NCI-H2196 (cell line): ENCODE data around the gene DPM3.
"Not testable (repeated sequence)": the region's sequence is repeated elsewhere in the genome, so short reads cannot be mapped to it uniquely, and the experiment has no call there.

Experiments
- DNase-seq: peaks from one replicate; lab custom pipeline; 2025; ENCODE audit not compliant: unreplicated experiment; lab: John Stamatoyannopoulos, UW

Gene DPM3, protein sequence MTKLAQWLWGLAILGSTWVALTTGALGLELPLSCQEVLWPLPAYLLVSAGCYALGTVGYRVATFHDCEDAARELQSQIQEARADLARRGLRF

DNA sequence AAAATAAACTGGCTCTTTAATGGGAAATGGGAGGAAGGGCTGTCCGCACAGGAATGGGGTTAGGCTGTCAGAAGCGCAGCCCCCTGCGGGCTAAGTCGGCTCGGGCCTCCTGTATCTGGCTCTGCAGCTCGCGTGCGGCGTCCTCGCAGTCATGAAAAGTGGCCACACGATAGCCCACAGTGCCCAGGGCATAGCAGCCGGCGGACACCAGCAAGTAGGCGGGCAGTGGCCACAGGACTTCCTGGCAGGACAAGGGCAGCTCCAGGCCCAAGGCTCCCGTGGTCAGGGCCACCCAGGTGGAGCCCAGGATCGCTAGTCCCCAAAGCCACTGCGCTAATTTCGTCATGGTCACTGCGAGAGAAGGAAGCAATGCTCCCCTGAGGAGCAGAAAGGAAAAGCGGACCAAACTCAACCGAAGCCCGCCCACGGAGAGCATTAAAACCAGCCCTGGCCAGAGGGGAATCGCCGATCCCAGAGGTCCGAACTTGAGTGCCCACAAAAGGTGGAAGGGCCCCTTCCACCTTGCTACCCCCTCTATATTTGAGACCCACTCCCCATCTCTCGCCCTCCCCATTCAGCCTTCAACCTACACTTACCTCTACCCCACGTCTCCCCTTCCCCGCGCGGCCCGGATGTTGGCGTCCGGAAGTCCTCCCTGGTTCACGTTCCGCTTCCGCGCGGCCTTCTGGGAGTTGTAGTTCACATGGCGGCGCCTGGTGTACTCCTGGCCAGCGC, at the start of gene DPM3:
Gene DPM3, minus strand, starts transcription at position 637 of the 735 bp plus-strand sequence. Its CDS starts 291 bp downstream, at position 346.
- peak; percentile 87 for DNase-seq

DNA sequence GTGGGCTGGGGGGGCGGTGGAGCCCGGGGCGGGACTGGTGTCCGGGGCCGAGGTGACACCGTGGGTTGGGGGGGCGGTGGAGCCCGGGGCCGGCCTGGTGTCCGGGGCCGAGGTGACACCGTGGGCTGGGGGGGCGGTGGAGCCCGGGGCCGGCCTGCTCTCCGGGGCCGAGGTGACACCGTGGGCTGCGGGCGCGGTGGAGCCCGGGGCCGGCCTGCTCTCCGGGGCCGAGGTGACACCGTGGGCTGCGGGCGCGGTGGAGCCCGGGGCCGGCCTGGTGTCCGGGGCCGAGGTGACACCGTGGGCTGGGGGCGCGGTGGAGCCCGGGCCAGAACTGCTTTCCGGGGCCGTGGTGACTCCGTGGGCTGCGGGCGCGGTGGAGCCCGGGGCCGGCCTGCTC, 49.6 kb upstream of the DPM3 start:
- not testable (repeated sequence) for DNase-seq

DNA sequence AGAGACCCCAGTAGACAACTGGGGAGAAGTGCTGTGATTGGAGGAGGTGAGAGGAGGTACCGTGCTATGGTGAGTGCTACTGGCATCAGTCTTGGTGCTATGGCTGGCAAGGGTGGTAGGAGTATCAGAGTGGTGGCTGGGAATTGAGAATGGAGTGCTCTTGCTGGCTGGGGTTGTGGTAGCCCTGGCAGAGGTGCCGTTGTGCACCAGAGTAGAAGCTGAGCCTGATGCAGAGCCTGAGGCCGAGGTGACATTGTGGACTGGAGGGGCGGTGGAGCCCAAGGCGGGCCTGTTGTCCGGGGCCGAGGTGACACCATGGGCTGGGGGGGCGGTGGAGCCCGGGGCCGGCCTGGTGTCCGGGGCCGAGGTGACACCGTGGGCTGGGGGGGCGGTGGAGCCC, 47.9 kb upstream of the DPM3 start:
- no peak for DNase-seq

DNA sequence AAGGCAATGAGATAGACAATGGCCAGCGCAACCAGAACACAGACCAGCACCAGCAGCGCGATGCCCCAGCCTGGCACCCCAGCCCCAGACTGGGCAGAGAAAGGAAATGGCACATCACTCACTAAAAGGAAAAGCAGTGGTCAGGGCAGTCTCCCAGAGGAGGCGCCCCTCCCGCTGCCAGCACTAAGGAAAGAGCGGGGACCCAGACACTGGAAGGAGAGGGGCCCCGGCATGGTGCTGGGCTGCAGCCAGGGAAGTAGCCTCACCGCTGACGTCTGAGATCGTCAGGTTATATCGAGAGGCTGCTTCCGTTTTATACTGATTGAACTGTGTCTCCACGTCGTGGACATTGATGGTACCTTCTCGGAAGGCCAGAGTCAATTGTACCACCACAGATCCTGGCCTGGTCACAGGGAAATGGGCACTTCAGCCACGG, 47.1 kb upstream of the DPM3 start:
- no peak for DNase-seq

DNA sequence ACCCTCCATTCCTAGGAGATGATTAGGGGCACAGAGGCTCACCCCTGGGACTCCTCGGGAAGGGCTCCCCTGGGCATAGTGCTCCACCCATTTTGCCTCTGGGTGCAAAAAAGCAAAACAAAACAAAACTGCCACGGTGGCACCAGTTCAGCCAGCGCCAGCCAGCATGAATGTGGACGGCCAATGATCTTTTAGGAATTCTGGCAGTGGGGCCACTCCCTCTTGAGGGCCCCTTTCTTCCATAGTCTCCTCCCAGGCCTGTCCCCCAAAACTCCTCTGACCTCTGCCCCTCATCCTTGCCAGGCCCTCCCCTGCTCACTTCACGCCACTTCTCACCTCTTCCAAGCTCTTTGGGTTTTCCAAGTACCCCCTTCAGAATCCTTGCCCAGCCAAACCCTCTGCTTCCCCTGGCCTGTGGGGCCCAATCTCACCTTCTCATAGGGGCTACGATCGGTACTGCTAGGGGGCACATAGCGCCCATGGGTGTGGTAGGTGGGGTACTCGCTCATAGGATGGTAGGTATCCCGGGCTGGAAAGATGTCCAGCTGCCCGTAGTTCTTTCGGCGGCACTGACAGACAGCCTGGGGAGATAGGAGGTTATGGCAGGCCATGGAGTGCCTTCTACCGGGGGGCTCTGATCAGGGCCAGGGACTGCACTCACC, 46.6 kb upstream of the DPM3 start:
- no peak for DNase-seq

DNA sequence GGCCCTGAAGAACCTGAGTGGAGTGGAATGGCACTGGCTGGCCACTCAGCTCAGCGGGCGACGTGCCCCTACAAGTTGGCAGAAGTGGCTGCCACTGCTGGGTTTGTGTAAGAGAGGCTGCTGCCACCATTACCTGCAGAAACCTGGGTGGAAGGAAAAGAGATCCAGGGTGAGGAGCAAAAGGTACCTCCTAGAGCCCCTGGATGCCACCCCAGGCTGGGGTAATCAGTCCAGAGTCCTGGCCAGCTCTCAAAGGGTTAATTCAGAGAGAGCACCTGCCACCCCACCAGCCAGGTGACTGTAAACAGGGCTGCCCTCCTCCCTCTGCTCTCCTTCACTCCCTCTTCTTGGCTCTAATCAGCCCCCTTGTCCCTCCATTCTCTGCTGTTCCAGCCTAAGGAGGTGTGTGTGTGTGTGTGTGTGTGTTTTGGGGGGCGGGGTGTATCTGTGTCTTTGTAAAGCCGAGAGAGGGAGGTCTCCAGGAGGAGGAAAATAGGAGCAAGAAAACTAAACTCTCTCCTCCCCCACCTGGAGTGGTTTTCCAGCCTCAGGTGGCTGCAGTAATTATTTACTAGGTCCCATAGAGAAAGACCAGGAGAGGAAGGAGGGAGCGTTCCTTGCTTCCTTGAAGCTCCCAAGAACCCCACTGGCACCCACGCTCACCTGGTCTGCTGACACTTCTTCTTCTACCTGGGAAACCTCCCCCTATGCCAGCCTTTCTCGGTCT, 45.9 kb upstream of the DPM3 start:
- no peak for DNase-seq

DNA sequence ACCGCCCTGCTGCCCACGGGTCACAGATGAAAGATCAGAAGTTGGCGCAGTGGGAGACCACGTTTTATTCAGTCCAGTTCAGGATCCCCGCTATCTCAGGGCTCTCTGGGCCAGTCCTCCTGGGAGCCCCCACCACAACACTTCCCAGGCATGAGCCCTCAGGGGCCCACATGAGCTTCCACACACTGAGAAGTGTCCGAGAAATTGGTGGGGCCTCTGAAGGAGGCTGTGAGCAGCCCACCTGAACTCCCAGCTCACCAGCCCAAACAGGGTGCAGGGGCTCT, 45.4 kb upstream of the DPM3 start:
- DNase-seq: no peak

DNA sequence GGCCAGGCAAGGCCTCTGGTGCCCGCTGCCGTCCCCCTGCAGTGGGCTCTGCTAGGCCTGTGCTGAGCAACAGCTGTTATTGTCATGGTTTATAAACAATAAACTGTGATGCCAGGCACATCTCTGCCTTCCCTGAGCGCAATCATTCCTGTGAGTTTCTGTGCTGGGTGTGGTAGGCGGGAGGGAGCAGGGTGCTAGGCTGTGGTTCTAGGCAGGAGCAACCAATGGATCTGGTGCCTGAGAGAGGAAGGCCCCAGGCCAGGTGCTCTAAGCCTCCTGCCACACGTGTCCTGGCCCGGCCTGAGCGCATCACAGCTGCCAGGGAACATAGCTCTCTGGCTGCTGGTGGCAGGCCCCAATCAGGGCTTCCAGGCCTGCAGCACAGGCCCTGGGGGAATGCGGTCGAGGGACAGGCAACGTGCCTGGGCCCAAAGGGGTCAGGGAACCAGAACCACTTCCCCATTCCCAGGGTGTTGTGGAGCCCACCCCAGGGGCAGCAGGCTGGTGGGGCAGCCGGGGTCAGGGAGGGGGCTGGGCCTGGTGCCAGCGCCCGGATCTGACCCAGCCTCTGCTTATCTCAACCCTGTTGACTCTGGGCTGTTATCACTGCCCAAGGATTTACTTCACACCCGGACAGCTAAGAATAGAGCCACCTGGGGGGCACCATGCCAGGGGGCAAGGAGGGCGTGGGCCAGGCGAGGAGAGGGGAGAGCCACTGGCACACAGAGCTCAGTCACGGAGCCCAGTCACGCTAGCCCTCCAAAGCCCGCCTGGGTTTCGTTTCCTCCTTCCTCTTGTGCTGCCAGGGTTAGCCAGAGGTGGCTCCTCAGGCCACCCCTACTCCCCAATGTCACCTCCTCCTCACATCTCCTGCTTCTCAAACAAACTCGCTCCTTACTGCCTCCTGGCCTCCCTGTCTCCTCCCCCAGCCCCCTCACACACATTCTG, 44.8 kb upstream of the DPM3 start:
- DNase-seq: peak; percentile 28

DNA sequence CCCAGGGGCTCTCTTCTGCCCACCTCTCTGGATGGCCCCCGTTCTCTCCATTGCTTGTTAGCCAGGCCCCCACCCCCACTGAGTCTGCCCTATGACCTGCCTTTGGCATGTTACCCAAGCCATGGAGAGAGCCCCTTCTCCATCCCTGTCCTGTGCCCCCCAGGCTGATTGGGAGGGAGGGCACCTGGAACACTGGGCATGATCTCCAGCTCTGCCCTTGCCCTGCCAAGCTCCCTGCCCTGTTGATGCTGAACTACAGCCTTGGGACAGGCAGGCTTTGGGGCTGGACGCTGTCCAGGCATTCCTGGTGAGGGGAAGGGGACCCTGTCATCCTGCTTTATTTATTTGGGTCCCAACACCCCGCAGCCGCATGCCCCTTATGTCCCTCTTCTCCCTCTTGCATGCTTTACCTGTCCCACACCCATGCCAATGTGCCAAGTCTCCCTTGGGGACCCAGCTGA, 44.0 kb upstream of the DPM3 start:
- DNase-seq: no peak

DNA sequence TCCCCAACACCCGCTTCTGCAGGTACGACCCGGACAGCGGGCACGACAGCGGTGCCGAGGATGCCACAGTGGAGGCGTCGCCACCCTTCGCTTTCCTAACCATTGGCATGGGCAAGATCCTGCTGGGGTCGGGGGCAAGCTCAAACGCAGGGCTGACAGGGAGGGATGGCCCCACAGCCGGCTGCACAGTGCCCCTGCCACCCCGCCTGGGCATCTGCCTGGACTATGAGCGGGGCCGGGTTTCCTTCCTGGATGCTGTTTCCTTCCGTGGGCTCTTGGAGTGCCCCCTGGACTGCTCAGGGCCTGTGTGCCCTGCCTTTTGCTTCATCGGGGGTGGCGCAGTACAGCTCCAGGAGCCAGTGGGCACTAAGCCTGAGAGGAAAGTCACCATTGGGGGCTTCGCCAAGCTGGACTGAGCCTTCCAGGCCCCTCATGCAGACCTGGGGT, 43.5 kb upstream of the DPM3 start:
- DNase-seq: no peak

DNA sequence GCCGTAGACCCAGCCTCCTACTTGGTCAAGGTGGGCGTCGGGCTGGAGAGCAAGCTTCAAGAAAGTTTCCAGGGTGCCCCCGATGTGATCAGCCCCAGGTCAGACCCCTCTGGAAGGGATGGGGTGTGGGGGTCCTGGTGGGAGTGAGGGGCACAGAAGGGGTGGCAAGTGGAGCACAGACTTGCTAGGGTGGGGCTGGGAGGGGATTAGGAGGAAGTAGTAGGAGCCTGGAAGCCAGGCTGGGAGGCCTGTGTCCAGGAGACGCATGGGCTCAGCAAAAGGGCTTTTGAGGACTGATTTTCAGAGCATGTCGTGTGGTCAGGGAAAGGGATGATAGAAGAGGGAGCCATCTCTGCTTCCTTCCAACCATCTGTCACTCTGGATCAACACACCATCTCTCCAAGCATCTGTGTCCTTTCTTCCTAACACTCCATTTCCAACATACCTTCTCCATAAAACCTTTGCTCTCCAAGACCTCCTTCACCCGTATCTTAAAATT, 41.8 kb upstream of the DPM3 start:
- DNase-seq: no peak

DNA sequence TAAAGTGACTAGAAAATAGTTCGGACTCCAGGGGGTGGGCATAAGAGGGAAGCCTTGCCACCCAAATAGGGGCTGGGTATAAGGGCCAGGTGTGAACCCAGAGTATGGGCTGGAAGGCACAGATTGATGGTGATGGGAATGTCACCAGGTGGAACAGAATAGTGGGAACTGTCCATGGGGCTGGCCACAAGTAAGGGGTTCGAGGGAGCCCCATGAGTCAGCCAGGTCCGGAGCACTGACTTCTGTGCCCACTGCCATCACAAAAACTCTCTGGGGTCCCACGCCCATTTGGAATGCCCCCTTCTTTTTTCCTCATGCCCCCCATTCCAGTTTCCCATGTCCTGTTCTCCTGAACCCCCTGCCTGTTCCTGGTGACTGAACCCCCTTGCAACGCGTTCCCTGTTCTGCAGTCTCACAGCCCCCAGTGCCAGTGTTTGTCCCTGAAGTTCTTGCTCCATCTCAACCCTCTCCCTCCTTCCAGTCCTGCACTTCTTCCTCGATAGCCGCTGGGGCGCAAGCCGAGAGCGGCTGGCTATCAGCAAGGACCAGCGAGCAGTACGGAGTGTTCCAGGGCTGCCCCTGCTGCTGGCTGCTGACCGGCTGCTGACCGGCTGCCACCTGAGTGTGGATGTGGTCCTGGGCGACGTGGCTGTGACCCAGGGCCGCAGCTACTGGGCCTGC, 41.2 kb upstream of the DPM3 start:
- DNase-seq: no peak

DNA sequence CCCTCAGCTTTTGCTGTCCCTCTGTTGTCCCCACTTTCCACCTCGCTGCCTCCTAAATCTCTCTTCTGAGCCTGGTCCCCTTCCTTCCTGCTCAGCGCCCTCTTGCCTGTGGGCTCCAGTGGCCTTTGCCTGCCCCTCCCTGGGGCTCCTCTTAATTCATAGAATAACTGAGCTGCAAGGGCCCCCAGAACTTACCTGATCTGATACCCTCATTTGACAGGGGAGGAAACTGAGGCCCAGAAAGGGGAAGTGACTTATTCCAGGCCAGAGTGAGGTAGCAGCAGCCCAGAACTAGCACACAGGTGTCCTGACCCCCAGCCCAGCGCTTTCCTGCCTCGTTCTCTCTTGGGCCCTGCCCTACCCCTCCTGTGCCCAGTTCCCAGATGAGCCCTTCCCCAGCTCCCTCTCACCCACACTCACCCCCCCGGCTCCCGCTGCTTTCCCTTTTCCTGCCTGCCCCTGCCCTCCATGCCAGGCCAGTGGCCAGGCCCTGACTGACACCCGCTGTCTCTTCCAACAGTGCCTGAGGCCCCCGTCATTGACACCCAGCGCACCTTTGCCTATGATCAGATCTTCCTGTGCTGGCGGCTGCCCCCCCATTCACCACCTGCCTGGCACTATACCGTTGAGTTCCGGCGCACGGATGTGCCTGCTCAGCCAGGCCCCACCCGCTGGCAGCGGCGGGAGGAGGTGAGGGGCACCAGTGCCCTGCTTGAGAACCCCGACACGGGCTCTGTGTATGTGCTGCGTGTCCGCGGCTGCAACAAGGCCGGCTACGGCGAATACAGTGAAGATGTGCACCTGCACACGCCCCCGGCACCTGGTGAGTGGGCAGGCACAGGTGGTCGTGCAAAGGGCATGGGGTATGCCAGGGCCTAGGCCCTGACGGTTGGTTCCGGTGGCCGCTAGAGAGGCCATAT, 39.0 kb upstream of the DPM3 start:
- DNase-seq: no peak

DNA sequence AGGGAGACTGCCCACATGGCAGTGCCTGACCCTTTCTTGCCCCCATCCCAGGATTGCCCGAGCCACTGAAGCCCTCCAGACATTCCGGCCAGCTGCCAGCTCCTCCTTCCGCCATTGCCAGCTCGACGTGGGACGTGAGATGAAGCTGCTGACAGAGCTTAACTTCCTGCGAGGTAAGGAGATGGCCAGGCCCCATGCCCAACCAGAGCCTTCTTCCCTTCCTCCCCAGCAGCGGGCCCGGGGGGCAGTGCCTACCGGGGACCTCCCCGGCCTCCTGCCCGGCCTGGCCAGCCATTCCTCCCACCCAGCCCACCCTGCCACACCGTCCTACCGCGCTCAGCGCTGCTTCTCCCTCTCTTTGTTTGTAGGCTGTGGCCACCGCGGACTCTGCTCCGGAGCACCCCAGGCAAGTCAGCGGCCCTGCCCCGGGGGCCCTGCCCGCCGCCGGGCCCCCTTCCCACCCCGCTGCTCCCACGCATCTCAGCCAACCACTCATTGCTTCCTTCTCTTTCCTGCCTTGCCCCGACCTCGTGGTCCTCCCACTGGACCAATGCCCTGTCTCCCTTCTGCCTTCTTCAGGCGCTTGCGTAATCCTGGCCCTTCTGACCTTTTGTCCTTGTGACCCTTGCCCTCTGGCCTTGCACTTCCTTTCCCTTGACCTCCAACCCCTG, 38.2 kb upstream of the DPM3 start:
- no peak for DNase-seq

DNA sequence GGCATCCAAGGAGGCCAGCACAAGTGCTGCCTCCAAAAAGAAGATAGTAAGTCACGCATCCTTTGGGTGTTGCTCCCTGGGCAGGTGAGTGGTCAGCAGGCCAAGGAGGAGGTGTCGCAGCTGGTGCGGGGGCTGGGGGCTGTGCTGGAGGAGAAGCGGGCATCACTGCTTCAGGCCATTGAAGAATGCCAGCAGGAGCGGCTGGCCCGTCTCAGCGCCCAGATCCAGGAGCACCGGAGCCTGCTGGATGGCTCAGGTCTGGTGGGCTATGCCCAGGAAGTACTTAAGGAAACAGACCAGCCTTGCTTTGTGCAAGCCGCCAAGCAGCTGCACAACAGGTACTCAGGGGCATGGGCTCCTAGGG, 37.6 kb upstream of the DPM3 start:
- DNase-seq: no peak

DNA sequence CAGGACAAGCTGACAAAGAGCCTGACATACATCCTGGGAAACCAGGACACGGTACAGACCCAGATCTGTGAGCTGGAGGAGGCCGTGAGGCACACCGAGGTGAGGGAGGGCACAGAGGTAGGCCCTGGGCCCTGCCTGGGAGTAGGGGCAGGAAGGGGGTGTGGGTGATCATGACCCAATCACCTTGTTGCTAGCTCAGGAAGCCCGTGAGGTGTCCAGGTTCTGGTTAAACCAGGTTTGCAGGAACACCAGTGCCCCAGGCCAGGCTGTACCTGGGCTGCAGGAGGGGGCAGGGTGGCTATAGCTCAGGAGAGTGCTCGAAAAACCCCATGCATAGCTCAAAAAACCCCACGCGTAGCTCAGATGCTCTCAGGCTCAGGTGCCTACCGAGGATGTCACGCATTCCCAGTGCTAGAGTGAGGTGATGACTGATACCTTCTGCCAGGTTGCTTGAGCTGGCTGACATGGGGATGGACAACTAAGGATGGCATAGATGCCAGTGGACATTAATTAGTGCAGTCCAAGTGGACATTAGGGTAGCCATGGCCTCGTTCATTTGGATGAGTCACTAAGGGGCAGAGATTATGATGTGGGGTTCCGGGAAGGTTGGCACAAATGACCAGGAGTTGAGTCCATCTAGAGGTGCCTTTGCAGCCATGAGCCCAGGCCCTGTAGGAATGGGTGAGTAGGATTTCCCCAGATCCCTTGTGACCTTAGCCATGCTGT, 37.0 kb upstream of the DPM3 start:
- DNase-seq: no peak

DNA sequence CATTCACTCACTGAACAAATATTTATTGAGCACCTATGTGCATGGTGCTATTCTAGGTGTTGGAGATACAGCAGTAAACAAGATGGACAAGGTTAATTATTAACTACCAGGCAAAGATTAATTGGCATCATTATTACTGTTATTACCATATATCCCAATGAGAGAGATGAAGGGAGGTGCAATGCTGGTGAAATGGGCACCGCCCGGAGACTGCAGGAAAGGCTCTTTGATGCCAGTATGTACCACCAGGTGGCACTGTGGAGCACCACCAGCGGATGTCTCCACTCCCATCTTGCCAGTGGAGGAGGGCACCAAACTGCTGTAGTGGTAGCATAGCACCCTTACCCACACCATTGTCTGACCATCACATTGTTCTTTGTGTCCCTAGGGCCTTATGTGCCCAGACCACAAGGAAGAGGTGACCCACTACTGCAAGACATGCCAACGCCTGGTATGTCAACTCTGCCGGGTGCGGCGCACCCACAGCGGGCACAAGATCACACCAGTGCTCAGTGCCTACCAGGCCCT, 36.3 kb upstream of the DPM3 start:
- peak; percentile 88 for DNase-seq
